Body of pancreas (tissue), 4 donors: ENCODE data around the gene RABGGTB. TPM values are rescaled to one million over a fixed set of nuclear protein-coding genes. Genes with fewer than 3 reads are reported as not detected.
A peak's percentile ranks its signal among the peaks of the same experiment; 100 is the strongest.
"Not testable (repeated sequence)": the region's sequence is repeated elsewhere in the genome, so short reads cannot be mapped to it uniquely, and the experiment has no call there.

Experiments
- ATAC-seq: fragments of 150-250 bp; one replicate; pipeline ENCODE4 v1.9.1; 2016
- DNase-seq, 4 donors: peaks; one replicate each; pipeline ENCODE4 v3.0.0-alpha.2; 2019
- H3K27ac ChIP-seq, 4 donors: fragments of 200-600 bp; sonication (generic); 1 replicate in 3 of 4; 2 replicates in 1 of 4; pipeline versions ENCODE4 v1.5.1 to v1.6.1; 2016 to 2019; ENCODE audit warnings: mild to moderate bottlenecking in 1 of 4, mixed read lengths in 1 of 4, moderate library complexity in 1 of 4
- H3K27me3 ChIP-seq, 2 donors: fragments of 200-600 bp; sonication (generic); one replicate each; pipeline ENCODE4 v1.6.0; 2016; ENCODE audit warnings: mild to moderate bottlenecking in 1 of 2
- H3K36me3 ChIP-seq, 2 donors: fragments of 200-600 bp; sonication (generic); replicated peaks in 1 of 2; 2 replicates each; pipeline ENCODE4 v1.5.1; 2016; ENCODE audit warnings: low read depth in 2 of 2; ENCODE audit not compliant: insufficient read depth in 1 of 2
- H3K4me1 ChIP-seq: fragments of 200-600 bp; sonication (generic); one replicate; pipeline ENCODE4 v1.6.0; 2016
- H3K4me3 ChIP-seq, 2 donors: fragments of 200-600 bp; sonication (generic); 1 replicate in 1 of 2; 2 replicates in 1 of 2; pipeline ENCODE4 v1.5.1; 2016 to 2019
- H3K9me3 ChIP-seq, 3 donors: fragments of 200-600 bp; sonication (generic); 1 replicate in 2 of 3; 2 replicates in 1 of 3; pipeline ENCODE4 v1.5.1; 2016
- POLR2A ChIP-seq, 3 donors: fragments of 450-650 bp; IDR thresholded peaks; one replicate each; pipeline ENCODE4 v1.6.1; 2016; ENCODE audit warnings: antibody characterized with exemption in 3 of 3, mild to moderate bottlenecking in 2 of 3
- WGBS, 2 donors: methylation state at CpG; one replicate each; pipeline ENCODE4 v1.1.5; 2017; 5-methylcytosine and 5-hydroxymethylcytosine counted together
- intact Hi-C: fragments of 100-400 bp; cut with DNase I; formaldehyde crosslinking; loops from one replicate; pipeline ENCODE4 v1.15.1; 2023
- total RNA-seq, 2 donors: library from RNA; depleted of rRNA; stranded (reverse); fragments of >200 nt; gene quantifications; one replicate each; pipeline ENCODE4 v1.1.0, GENCODE V29; 2016
- TF ChIP-seq, protein P1 (sequence below), 7 experiments: fragments of 450-650 bp in 4 of 7; fragments of 200-600 bp in 3 of 7; sonication (generic) in 3 of 7; IDR thresholded peaks; one replicate each; pipeline ENCODE4 v1.5.1; 2016 to 2019; ENCODE audit warnings: antibody characterized with exemption in 7 of 7

RABGGTB gene
- total RNA-seq, 2 donors from 2014 or later = 50.6 to 53.7 TPM

DNA sequence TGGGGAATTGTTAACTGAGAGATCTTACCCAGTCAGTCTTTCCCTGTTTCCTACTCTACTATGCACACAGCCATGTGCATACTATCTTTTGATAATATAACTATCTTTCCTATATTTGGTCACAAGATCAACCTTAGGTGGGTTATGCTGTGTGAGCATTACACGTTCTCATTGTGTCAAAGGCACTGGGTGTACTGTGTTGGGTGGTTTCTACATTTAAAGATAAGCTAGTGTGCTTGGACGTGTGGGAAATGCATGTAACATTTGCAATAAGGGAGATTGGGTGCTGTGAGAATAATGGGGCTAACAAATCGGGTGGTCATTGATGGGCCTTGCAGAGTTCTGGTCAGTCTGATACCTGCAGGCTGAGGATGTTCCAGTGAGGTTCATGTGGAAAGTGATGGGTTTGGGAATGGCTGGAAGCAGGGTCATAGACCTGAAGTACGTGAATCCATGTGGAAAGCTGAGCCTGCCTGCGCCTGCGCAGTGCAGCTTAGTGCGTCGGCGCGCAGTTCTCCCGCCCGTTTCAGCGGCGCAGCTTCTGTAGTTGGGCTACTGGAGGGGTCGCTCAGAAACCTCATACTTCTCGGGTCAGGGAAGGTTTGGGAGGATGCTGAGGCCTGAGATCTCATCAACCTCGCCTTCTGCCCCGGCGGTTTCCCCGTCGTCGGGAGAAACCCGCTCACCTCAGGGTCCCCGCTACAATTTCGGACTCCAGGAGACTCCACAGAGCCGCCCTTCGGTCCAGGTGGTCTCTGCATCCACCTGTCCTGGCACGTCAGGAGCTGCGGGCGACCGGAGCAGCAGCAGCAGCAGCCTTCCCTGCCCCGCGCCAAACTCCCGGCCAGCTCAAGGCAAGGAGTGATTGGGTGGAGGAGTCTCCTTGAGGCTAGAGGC is 10.6 kb downstream of the RABGGTB start, which contains the start of gene MSH4:
Gene MSH4, plus strand, starts transcription at position 507 of the 897 bp plus-strand sequence. Its CDS starts 104 bp downstream, at position 611.
- no peak for DNase-seq
- Histone ChIP-seq H3K4me1 (peaks cover under 1% of the 10 kb centered on the region), H3K27ac (no peak within 1 kb of the TSS), H3K4me3 (no peak within 1 kb of the TSS), H3K27me3 (no peaks in the 10 kb centered on the region), H3K9me3 (no peaks in the 10 kb centered on the region), H3K36me3 (peaks cover 16 to 33% of the 10 kb centered on the region in 2 donors)
- intact Hi-C loops = no loop called here
- no peak for TF ChIP-seq POLR2A (IDR thresholded peaks at IDR 0.05)
- TF ChIP-seq, protein P1, sequence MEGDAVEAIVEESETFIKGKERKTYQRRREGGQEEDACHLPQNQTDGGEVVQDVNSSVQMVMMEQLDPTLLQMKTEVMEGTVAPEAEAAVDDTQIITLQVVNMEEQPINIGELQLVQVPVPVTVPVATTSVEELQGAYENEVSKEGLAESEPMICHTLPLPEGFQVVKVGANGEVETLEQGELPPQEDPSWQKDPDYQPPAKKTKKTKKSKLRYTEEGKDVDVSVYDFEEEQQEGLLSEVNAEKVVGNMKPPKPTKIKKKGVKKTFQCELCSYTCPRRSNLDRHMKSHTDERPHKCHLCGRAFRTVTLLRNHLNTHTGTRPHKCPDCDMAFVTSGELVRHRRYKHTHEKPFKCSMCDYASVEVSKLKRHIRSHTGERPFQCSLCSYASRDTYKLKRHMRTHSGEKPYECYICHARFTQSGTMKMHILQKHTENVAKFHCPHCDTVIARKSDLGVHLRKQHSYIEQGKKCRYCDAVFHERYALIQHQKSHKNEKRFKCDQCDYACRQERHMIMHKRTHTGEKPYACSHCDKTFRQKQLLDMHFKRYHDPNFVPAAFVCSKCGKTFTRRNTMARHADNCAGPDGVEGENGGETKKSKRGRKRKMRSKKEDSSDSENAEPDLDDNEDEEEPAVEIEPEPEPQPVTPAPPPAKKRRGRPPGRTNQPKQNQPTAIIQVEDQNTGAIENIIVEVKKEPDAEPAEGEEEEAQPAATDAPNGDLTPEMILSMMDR (IDR thresholded peaks at IDR 0.05) = no peak
- ATAC-seq = peak; percentile 41
- WGBS, 2 donors = 71 to 73% methylated on average over 17 to 34 of the region's 34 CpGs

DNA sequence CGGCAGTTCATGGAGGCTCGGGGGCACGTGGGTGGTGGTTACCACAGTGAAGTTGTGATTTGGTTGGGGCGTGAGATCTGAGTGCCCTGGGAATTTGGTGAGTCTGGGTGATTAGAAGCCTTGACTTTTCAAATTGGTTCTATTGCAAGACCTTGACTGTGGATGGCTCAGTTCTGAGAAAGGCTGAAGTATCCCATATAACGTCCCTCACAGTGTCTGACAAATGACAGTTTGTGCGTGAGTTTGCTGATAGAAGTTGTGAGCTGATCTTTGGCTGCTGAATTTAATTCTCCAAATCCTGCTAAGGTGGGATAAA is 11.2 kb downstream of the RABGGTB start:
- H3K27ac ChIP-seq = no peak overlapping the region
- WGBS, 2 donors = 62 to 88% methylated on average over 3 to 6 of the region's 6 CpGs
- TF ChIP-seq, protein P1 (IDR thresholded peaks at IDR 0.05) = no peak
- TF ChIP-seq POLR2A (IDR thresholded peaks at IDR 0.05) = no peak
- ATAC-seq = peak; percentile 34
- intact Hi-C loops = no loop called here
- H3K4me1 ChIP-seq = no peaks in the 10 kb centered on the region
- DNase-seq = no peak
- H3K9me3 ChIP-seq = no peaks in the 10 kb centered on the region
- H3K4me3 ChIP-seq = no peak overlapping the region
- no peaks in the 10 kb centered on the region for H3K27me3 ChIP-seq
- peaks cover 10 to 27% of the 10 kb centered on the region in 2 donors for H3K36me3 ChIP-seq

DNA sequence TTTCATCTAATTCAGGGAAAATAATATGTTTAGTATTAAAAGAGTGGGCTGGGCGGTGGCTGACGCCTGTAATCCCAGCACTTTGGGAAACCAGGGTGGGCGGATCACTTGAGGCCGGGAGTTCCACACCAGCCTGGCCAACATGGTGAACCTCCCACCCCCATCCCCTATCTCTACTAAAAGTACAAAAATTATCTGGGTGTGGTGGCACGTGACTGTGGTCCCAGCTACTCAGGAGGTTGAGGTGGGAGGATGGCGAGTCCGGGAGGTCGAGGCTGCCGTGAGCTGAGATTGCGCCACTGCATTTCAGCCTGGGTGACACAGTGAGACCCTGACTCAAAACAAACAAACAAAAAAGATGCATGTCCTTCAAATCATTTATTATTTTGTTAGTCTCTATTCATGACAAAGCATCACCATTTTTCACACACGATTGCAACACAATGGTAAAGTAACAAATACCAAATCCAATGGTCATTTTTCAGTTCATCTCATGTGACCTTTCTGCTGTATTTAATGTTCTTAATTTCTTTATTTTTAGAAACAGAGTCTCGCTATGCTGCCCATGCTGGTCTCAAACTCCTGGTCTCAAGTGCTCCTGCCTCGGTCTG is 11.7 kb downstream of the RABGGTB start:
- H3K27ac ChIP-seq = no peak overlapping the region
- intact Hi-C loops = no loop called here
- no peak overlapping the region for H3K4me3 ChIP-seq
- no peaks in the 10 kb centered on the region for H3K4me1 ChIP-seq
- DNase-seq = no peak
- peaks cover 6 to 23% of the 10 kb centered on the region in 2 donors for H3K36me3 ChIP-seq
- 83 to 89% methylated on average over 13 of the region's 13 CpGs for WGBS, 2 donors
- no peaks in the 10 kb centered on the region for H3K9me3 ChIP-seq
- H3K27me3 ChIP-seq = no peaks in the 10 kb centered on the region
- no peak for ATAC-seq
- TF ChIP-seq, protein P1 (IDR thresholded peaks at IDR 0.05) = no peak
- no peak for TF ChIP-seq POLR2A (IDR thresholded peaks at IDR 0.05)

DNA sequence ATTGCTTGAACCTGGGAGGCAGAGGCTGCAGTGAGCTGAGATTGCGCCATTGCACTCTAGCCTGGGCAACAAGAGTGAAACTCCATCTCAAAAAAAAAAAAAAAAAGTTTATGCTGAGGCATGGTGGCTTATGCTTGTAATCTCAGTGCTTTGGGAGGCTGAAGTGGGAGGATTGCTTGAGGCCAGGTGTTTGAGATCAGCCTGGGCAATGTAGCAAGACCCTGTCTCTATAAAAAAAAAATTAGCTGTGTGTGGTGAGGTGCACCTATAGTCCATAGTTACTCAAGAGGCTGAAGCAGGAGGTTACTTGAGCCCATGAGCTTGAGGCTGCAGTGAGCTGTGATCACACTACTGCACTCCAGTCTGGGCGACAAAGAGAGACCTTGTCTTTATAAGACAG is 15.4 kb downstream of the RABGGTB start:
- H3K36me3 ChIP-seq, ATAC-seq, DNase-seq, H3K9me3 ChIP-seq, intact Hi-C loops, H3K27ac ChIP-seq, H3K4me3 ChIP-seq, H3K27me3 ChIP-seq, H3K4me1 ChIP-seq: not testable (repeated sequence)
- WGBS, 2 donors = 86 to 100% methylated on average over 2 of the region's 2 CpGs

DNA sequence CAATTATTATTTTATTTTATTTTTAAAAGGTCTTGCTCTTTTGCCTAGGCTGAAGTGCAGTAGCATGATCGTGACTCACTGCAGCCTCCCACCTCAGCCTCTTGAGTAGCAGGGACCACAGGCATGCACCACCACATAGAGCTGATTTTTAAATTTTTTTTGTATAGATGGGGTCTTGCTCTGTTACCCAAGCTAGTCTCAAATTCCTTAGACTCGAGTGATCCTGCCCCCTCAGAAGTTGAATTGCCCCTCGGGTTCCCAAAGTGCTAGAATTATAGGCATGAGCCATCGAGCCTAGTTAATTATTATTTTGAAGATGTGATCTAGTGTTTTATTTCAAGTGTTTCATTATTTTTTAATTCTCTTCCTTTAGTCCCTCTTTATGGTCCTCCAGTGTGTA is 22.9 kb downstream of the RABGGTB start:
- Histone ChIP-seq H3K4me3 (no peak overlapping the region), H3K4me1 (no peaks in the 10 kb centered on the region), H3K36me3 (no peaks in the 10 kb centered on the region), H3K27me3 (no peaks in the 10 kb centered on the region), H3K27ac (no peak overlapping the region), H3K9me3 (no peaks in the 10 kb centered on the region)
- DNase-seq = no peak
- 64 to 68% methylated on average over 4 of the region's 4 CpGs for WGBS, 2 donors
- intact Hi-C loops = no loop called here
- ATAC-seq = no peak
- TF ChIP-seq POLR2A (IDR thresholded peaks at IDR 0.05) = no peak
- TF ChIP-seq, protein P1 (IDR thresholded peaks at IDR 0.05) = no peak

DNA sequence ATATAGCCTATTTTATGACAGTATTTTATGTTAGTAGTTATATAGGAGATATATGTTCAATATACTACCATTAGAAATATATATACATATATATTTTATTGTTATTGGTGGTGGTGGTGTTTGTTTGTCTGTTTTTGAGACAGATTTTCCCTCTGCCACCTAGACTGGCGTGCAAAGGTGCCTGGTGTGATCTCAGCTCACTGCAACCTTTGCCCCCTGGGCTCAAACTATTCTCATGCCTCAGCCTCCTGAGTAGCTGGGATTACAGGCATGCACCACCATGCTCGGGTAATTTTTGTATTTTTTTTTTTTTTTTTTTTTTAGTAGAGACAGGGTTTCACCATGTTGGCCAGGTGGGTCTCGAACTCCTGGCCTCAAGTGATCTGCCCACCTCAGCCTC is 24.1 kb downstream of the RABGGTB start:
- H3K9me3 ChIP-seq, H3K4me1 ChIP-seq, H3K27me3 ChIP-seq, H3K27ac ChIP-seq, H3K36me3 ChIP-seq, DNase-seq, intact Hi-C loops, ATAC-seq, H3K4me3 ChIP-seq: not testable (repeated sequence)
- 96% methylated on average over 3 of the region's 3 CpGs for WGBS, 2 donors
